ENCODE data around the gene ACOT11. TPM values are rescaled to one million over a fixed set of nuclear protein-coding genes. Genes with fewer than 3 reads are reported as not detected.

The ACOT11 gene
- total RNA-seq, 1 experiment from 2014 or later, result 25.7 TPM

DNA sequence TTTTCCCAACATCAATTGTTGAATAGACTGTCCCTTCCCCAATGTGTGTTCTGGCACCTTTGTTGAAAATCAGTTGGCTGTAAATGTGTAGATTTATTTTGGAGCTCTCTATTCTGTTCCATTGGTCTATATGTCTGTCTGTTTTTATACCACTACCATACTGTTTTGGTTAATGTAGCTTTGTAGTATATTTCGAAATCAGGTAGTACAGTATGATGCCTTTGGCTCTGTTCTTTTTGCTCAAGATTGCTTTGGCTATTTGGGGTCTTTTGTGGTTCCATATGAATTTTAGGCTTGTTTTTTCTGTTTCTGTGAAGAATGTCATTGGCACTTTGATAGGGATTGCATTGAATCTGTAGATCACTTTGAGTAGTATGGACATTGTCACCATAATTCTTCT lies 8.1 kb downstream of the ACOT11 start:
- H3F3A ChIP-seq (ENCODE audit: insufficient read depth, low read depth), result no peaks in the 10 kb centered on the region
- TF ChIP-seq EZH2 (IDR thresholded peaks at IDR 0.05; ENCODE audit: low read depth) (no peak), CTCF (conservative IDR thresholded peaks at IDR 0.05) (no peak)
- H3K4me2 ChIP-seq, result no peak overlapping the region
- no peak overlapping the region for H3K27ac ChIP-seq
- H3K9me2 ChIP-seq (ENCODE audit: insufficient read depth), result no peaks in the 10 kb centered on the region
- H3K36me3 ChIP-seq (ENCODE audit: low read depth), result no peaks in the 10 kb centered on the region
- ChIA-PET CTCF (no interaction called here), POLR2A (ENCODE audit: unreplicated experiment) (interaction anchor here (0.5 kb wide), 1 partner anchor 13 kb away, joined by 3 read pairs; no protein-coding TSS in a partner anchor)
- no peaks in the 10 kb centered on the region for H3K4me1 ChIP-seq (replicated peaks; ENCODE audit: insufficient read depth)
- intact Hi-C loops (cut with micrococcal nuclease; ENCODE audit: unreplicated experiment), result no loop called here
- H2AFZ ChIP-seq, result no peak overlapping the region
- no peaks in the 10 kb centered on the region for H3K79me2 ChIP-seq (ENCODE audit: low read depth)
- no peaks in the 10 kb centered on the region for H3K9me3 ChIP-seq (ENCODE audit: insufficient read depth, low read depth)
- no TSS peak for BruUV-seq (replicated peaks)
- no peak for DNase-seq
- H3K4me3 ChIP-seq, result no peak overlapping the region
- H4K20me1 ChIP-seq (ENCODE audit: insufficient read depth), result no peaks in the 10 kb centered on the region
- H3K27me3 ChIP-seq (ENCODE audit: insufficient read depth, low read depth), result no peaks in the 10 kb centered on the region

- Histone ChIP-seq H3K4me1 (replicated peaks; ENCODE audit: insufficient read depth) (no peaks in the 10 kb centered on the region), H3K9me2 (ENCODE audit: insufficient read depth) (no peaks in the 10 kb centered on the region), H3F3A (ENCODE audit: insufficient read depth, low read depth) (no peaks in the 10 kb centered on the region), H3K9me3 (ENCODE audit: insufficient read depth, low read depth) (no peaks in the 10 kb centered on the region), H3K36me3 (ENCODE audit: low read depth) (no peaks in the 10 kb centered on the region), H2AFZ (no peak overlapping the region), H3K79me2 (ENCODE audit: low read depth) (no peaks in the 10 kb centered on the region), H3K27ac (no peak overlapping the region), H3K27me3 (ENCODE audit: insufficient read depth, low read depth) (no peaks in the 10 kb centered on the region), H3K4me3 (no peak overlapping the region), H4K20me1 (ENCODE audit: insufficient read depth) (no peaks in the 10 kb centered on the region), H3K4me2 (no peak overlapping the region)
- intact Hi-C loops (cut with micrococcal nuclease; ENCODE audit: unreplicated experiment), result no loop called here
- no peak for TF ChIP-seq EZH2 (IDR thresholded peaks at IDR 0.05; ENCODE audit: low read depth)
- no peak for TF ChIP-seq CTCF (conservative IDR thresholded peaks at IDR 0.05)
- POLR2A ChIA-PET (ENCODE audit: unreplicated experiment), result no interaction called here
- BruUV-seq (replicated peaks), result no TSS peak
- CTCF ChIA-PET, result interaction anchor here (0.7 kb wide), 1 partner anchor 33 kb away, joined by 9 read pairs; no protein-coding TSS in a partner anchor
- no peak for DNase-seq
Measured at GRCh38 chr1:54557671-54558355, 9.8 kb downstream of the ACOT11 start.

DNA sequence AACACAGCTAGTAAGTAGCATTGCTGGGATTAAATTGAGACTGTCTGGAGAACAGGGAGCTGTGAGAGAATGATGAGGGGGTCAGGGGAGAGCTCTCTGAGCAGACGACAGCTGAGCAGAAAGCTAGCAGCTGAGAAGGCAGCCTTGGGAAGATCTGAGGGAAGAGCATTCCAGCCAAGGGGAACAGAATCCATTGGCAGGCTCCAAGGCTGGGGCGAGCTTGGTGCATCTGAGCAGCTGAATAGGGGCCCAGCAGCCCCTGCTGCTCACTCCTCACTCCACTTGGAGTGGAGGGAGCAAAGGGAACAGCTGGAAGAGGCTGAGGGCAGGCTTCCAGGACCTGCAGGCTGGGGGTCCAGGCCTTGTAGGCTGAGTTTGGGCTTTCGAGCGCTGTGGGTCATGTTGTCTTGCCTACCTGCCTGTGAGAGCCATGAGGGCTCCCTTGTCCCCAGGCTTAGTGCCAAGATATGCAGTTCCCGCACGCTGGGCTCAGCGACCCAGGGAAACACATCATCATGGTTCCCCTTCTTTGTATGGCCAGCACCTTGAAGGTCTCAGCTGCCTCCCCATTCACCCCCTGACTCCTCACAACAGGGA lies 10.5 kb downstream of the ACOT11 start:
- Histone ChIP-seq H3K36me3 (ENCODE audit: low read depth) (no peaks in the 10 kb centered on the region), H3K79me2 (ENCODE audit: low read depth) (no peaks in the 10 kb centered on the region), H3K4me2 (no peak overlapping the region), H3F3A (ENCODE audit: insufficient read depth, low read depth) (peaks cover 6% of the 10 kb centered on the region), H2AFZ (no peak overlapping the region), H3K27me3 (ENCODE audit: insufficient read depth, low read depth) (no peaks in the 10 kb centered on the region), H3K9me3 (ENCODE audit: insufficient read depth, low read depth) (no peaks in the 10 kb centered on the region), H3K4me3 (no peak overlapping the region), H3K4me1 (replicated peaks; ENCODE audit: insufficient read depth) (peaks cover 4% of the 10 kb centered on the region; the same call in 1 of the 2 replicates), H4K20me1 (ENCODE audit: insufficient read depth) (no peaks in the 10 kb centered on the region), H3K27ac (no peak overlapping the region), H3K9me2 (ENCODE audit: insufficient read depth) (no peaks in the 10 kb centered on the region)
- no TSS peak for BruUV-seq (replicated peaks)
- ChIA-PET POLR2A (ENCODE audit: unreplicated experiment) (no interaction called here), CTCF (no interaction called here)
- intact Hi-C loops (cut with micrococcal nuclease; ENCODE audit: unreplicated experiment), result no loop called here
- TF ChIP-seq CTCF (conservative IDR thresholded peaks at IDR 0.05) (no peak), EZH2 (IDR thresholded peaks at IDR 0.05; ENCODE audit: low read depth) (no peak)
- no peak for DNase-seq

All from PC-9 (cell line).